Neural cell (in vitro differentiated cells): Measurements from ENCODE around the gene ACYP2. TPM values are rescaled to one million over a fixed set of nuclear protein-coding genes. Genes with fewer than 3 reads are reported as not detected.

Experiments
- H2AFZ ChIP-seq: fragments of 200-600, 300-800 bp; sonication (generic), shearing (Covaris generic); 2 replicates; pipeline ENCODE4 v1.6.0; 2014; ENCODE audit warnings: low read depth, mild to moderate bottlenecking, antibody characterized with exemption, low read length, moderate library complexity
- H3F3A ChIP-seq: fragments of 200-600 bp; shearing (Covaris generic); 2 replicates; pipeline ENCODE4 v1.6.1; 2016; ENCODE audit warnings: mild to moderate bottlenecking, moderate library complexity, mixed read lengths, antibody characterized with exemption, low read length; ENCODE audit not compliant: insufficient read depth, poor library complexity, severe bottlenecking
- H3K27ac ChIP-seq: fragments of 200-600, 300-800 bp; sonication (generic), shearing (Covaris generic); 2 replicates; pipeline ENCODE4 v1.5.1; 2014; ENCODE audit warnings: mild to moderate bottlenecking, low read length, moderate library complexity
- H3K27me3 ChIP-seq: fragments of 300-800, 200-600 bp; sonication (generic), shearing (Covaris generic); 2 replicates; pipeline ENCODE4 v1.6.0; 2014; ENCODE audit warnings: mild to moderate bottlenecking, low read depth, low read length, moderate library complexity; ENCODE audit not compliant: insufficient read depth
- H3K36me3 ChIP-seq: fragments of 300-800, 200-600 bp; sonication (generic), shearing (Covaris generic); 2 replicates; pipeline ENCODE4 v1.5.1; 2014; ENCODE audit warnings: mild to moderate bottlenecking, antibody characterized with exemption, low read length, moderate library complexity; ENCODE audit not compliant: insufficient read depth
- H3K4me2 ChIP-seq: fragments of 300-800, 200-600 bp; sonication (generic), shearing (Covaris generic); 2 replicates; pipeline ENCODE4 v1.6.0; 2014; ENCODE audit warnings: mild to moderate bottlenecking, low read length
- H3K4me3 ChIP-seq: fragments of 300-800, 200-600 bp; sonication (generic), shearing (Covaris generic); 2 replicates; pipeline ENCODE4 v1.5.1; 2014; ENCODE audit warnings: mild to moderate bottlenecking, low read length, moderate library complexity
- H3K79me2 ChIP-seq: fragments of 200-600 bp; shearing (Covaris generic); replicated peaks from 2 replicates; pipeline ENCODE4 v1.6.0; 2014; ENCODE audit warnings: mild to moderate bottlenecking, low read length, moderate library complexity; ENCODE audit not compliant: insufficient read depth
- H3K9ac ChIP-seq: fragments of 300-800, 200-600 bp; sonication (generic), shearing (Covaris generic); 2 replicates; pipeline ENCODE4 v1.6.1; 2016; ENCODE audit warnings: mild to moderate bottlenecking, low read length, mixed read lengths
- H3K9me2 ChIP-seq: fragments of 200-600 bp; shearing (Covaris generic); 2 replicates; pipeline ENCODE4 v1.6.1; 2016; ENCODE audit warnings: mild to moderate bottlenecking, low read length, mixed read lengths; ENCODE audit not compliant: insufficient read depth
- H3K9me3 ChIP-seq: fragments of 200-600, 300-800 bp; sonication (generic), shearing (Covaris generic); 2 replicates; pipeline ENCODE4 v1.6.1; 2016; ENCODE audit warnings: mild to moderate bottlenecking, mixed run types, low read length, moderate library complexity, mixed read lengths
- H4K20me1 ChIP-seq: fragments of 200-600 bp; shearing (Covaris generic); 2 replicates; pipeline ENCODE4 v1.6.1; 2016; ENCODE audit warnings: mild to moderate bottlenecking, mixed run types; ENCODE audit not compliant: insufficient read depth
- CTCF ChIP-seq: fragments of 450-650 bp; IDR thresholded peaks from 2 replicates; pipeline ENCODE4 v1.5.1; 2014; ENCODE audit warnings: antibody characterized with exemption, mild to moderate bottlenecking, moderate library complexity; ENCODE audit not compliant: poor library complexity, severe bottlenecking
- EP300 ChIP-seq: fragments of 450-650 bp; conservative IDR thresholded peaks from 2 replicates; pipeline ENCODE4 v1.6.1; 2014; ENCODE audit warnings: antibody characterized with exemption, mild to moderate bottlenecking, moderate library complexity; ENCODE audit not compliant: poor library complexity, severe bottlenecking
- EZH2 ChIP-seq: fragments of 200-600, 300-800 bp; shearing (Covaris generic), sonication (generic); IDR thresholded peaks from 2 replicates; pipeline ENCODE4 v1.6.1; 2014; ENCODE audit warnings: antibody characterized with exemption, low read length, borderline replicate concordance, mild to moderate bottlenecking; ENCODE audit not compliant: insufficient read depth, poor library complexity, severe bottlenecking
- MXI1 ChIP-seq: fragments of 450-650 bp; conservative IDR thresholded peaks from 2 replicates; pipeline ENCODE4 v1.6.1; 2014; ENCODE audit warnings: antibody characterized with exemption, mild to moderate bottlenecking; ENCODE audit not compliant: poor library complexity, severe bottlenecking
- POLR2AphosphoS5 ChIP-seq: IDR thresholded peaks from 2 replicates; pipeline ENCODE4 v1.6.1; 2012
- RAD21 ChIP-seq: fragments of 450-650 bp; conservative IDR thresholded peaks from 2 replicates; pipeline ENCODE4 v1.6.1; 2014; ENCODE audit warnings: antibody characterized with exemption, mild to moderate bottlenecking, moderate library complexity
- SMC3 ChIP-seq: fragments of 450-650 bp; conservative IDR thresholded peaks from 2 replicates; pipeline ENCODE4 v1.6.1; 2014; ENCODE audit warnings: antibody characterized with exemption, mild to moderate bottlenecking, moderate library complexity; ENCODE audit not compliant: poor library complexity
- TAF1 ChIP-seq: IDR thresholded peaks from 2 replicates; pipeline ENCODE4 v1.6.1; 2012; ENCODE audit warnings: low read depth
- polyA plus RNA-seq: library from polyadenylated mRNA; depleted of rRNA; stranded (reverse); fragments of >200 nt; gene quantifications from 2 replicates; pipeline ENCODE4 v1.2.3, GENCODE V29; 2014
- TF ChIP-seq, protein P1 (sequence below): IDR thresholded peaks from 2 replicates; pipeline ENCODE4 v1.6.1; 2012; ENCODE audit warnings: borderline replicate concordance

ACYP2 gene
- polyA plus RNA-seq, 1 donor from 2014 or later: 48.2 TPM

DNA sequence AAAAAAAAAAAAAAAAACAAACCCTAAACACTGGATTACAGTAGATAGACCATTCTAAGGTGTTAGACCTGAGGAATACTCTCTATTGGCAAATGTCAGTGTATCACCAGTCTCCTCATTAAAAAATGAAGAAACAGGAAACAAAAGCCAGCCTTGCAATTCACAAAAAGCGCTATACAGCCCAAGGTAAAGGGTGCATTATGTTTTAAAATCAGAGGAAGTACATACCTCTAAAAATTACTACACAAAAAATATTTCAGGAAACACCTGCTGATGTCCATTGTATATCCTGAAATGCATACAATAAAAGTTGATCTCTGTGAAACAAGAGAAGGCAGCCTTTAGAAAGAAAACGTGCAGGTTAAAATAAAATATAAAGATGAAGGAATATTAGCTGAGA lies 195.5 kb downstream of the ACYP2 start:
- Histone ChIP-seq H3K36me3 (no peaks in the 10 kb centered on the region), H3K27me3 (no peaks in the 10 kb centered on the region), H3F3A (no peaks in the 10 kb centered on the region), H3K9me3 (no peaks in the 10 kb centered on the region), H3K27ac (no peak overlapping the region), H3K4me3 (no peak overlapping the region), H3K9ac (no peak overlapping the region), H3K9me2 (no peaks in the 10 kb centered on the region), H3K79me2 (no peaks in the 10 kb centered on the region), H3K4me2 (no peak overlapping the region), H4K20me1 (no peaks in the 10 kb centered on the region), H2AFZ (no peak overlapping the region)
- TF ChIP-seq EP300: no peak
- no peak for TF ChIP-seq CTCF
- no peak for TF ChIP-seq RAD21
- no peak for TF ChIP-seq MXI1
- TF ChIP-seq SMC3: no peak

GRCh38 chr2:54313147-54313546 lies 197.7 kb downstream of the ACYP2 start:
- H3K4me2 ChIP-seq: no peak overlapping the region
- H3F3A ChIP-seq: no peaks in the 10 kb centered on the region
- no peaks in the 10 kb centered on the region for H3K36me3 ChIP-seq
- H2AFZ ChIP-seq: no peak overlapping the region
- no peaks in the 10 kb centered on the region for H4K20me1 ChIP-seq
- H3K27me3 ChIP-seq: no peaks in the 10 kb centered on the region
- H3K4me3 ChIP-seq: no peak overlapping the region
- TF ChIP-seq CTCF (no peak), SMC3 (no peak), EP300 (no peak), POLR2AphosphoS5 (no peak), MXI1 (no peak), RAD21 (no peak), TAF1 (no peak), EZH2 (no peak)
- TF ChIP-seq, protein P1, sequence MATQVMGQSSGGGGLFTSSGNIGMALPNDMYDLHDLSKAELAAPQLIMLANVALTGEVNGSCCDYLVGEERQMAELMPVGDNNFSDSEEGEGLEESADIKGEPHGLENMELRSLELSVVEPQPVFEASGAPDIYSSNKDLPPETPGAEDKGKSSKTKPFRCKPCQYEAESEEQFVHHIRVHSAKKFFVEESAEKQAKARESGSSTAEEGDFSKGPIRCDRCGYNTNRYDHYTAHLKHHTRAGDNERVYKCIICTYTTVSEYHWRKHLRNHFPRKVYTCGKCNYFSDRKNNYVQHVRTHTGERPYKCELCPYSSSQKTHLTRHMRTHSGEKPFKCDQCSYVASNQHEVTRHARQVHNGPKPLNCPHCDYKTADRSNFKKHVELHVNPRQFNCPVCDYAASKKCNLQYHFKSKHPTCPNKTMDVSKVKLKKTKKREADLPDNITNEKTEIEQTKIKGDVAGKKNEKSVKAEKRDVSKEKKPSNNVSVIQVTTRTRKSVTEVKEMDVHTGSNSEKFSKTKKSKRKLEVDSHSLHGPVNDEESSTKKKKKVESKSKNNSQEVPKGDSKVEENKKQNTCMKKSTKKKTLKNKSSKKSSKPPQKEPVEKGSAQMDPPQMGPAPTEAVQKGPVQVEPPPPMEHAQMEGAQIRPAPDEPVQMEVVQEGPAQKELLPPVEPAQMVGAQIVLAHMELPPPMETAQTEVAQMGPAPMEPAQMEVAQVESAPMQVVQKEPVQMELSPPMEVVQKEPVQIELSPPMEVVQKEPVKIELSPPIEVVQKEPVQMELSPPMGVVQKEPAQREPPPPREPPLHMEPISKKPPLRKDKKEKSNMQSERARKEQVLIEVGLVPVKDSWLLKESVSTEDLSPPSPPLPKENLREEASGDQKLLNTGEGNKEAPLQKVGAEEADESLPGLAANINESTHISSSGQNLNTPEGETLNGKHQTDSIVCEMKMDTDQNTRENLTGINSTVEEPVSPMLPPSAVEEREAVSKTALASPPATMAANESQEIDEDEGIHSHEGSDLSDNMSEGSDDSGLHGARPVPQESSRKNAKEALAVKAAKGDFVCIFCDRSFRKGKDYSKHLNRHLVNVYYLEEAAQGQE: no peak
- H3K79me2 ChIP-seq: no peaks in the 10 kb centered on the region
- no peak overlapping the region for H3K27ac ChIP-seq
- no peak overlapping the region for H3K9ac ChIP-seq
- H3K9me2 ChIP-seq: no peaks in the 10 kb centered on the region
- no peaks in the 10 kb centered on the region for H3K9me3 ChIP-seq
